ENCODE measurements around the gene STIL.
"Not testable (repeated sequence)": the region's sequence is repeated elsewhere in the genome, so short reads cannot be mapped to it uniquely, and the experiment has no call there.

STIL gene

GRCh38 chr1:47325528-47325927 lies 11.6 kb upstream of the STIL start:
- no peak overlapping the region for H2BK15ac ChIP-seq (ENCODE audit: low read depth, poor library complexity, severe bottlenecking)
- no peak overlapping the region for H4K91ac ChIP-seq (ENCODE audit: low read length)
- H3K4me3 ChIP-seq (ENCODE audit: insufficient read depth in 1 of 2, low read depth in 1 of 2, low read length in 2 of 2): no peak overlapping the region
- 94% methylated on average over 2 of the region's 2 CpGs for WGBS
- H3K14ac ChIP-seq (ENCODE audit: low read length in 2 of 2): no peak overlapping the region
- no peaks in the 10 kb centered on the region for H3K9me3 ChIP-seq (ENCODE audit: control insufficient read depth, low read length)
- no peak overlapping the region for H3K23ac ChIP-seq (ENCODE audit: low read length in 2 of 2)
- H3K36me3 ChIP-seq (ENCODE audit: control insufficient read depth in 1 of 2, insufficient read depth in 2 of 2, low read depth in 1 of 2, low read length in 2 of 2): no peaks in the 10 kb centered on the region
- peaks cover 2% of the 10 kb centered on the region for H3K79me1 ChIP-seq (replicated peaks; ENCODE audit: low read length, poor library complexity, severe bottlenecking)
- H2BK5ac ChIP-seq (ENCODE audit: low read depth, low read length, poor library complexity, severe bottlenecking): no peak overlapping the region
- H2BK12ac ChIP-seq (ENCODE audit: low read length in 2 of 2): no peak overlapping the region
- no peak overlapping the region for H3K4me2 ChIP-seq (ENCODE audit: low read length, poor library complexity, severe bottlenecking)
- H3K27me3 ChIP-seq (ENCODE audit: control insufficient read depth in 1 of 2, insufficient read depth in 1 of 2, low read length in 2 of 2): no peaks in the 10 kb centered on the region
- H3K4me1 ChIP-seq (ENCODE audit: control insufficient read depth, insufficient read depth, low read depth, low read length): no peaks in the 10 kb centered on the region
- no peak overlapping the region for H4K8ac ChIP-seq (ENCODE audit: low read length)
- no peak overlapping the region for H2AFZ ChIP-seq (ENCODE audit: low read depth, low read length)
- H3K9ac ChIP-seq (ENCODE audit: low read length): no peak overlapping the region
- H2AK5ac ChIP-seq (ENCODE audit: low read length, severe bottlenecking): no peak overlapping the region
- no peak overlapping the region for H2BK120ac ChIP-seq (ENCODE audit: low read depth, low read length)
- no peak for DNase-seq
- H3K27ac ChIP-seq (ENCODE audit: low read length, poor library complexity, severe bottlenecking): no peak overlapping the region
- H3K4ac ChIP-seq (ENCODE audit: low read depth in 1 of 2, low read length in 2 of 2): no peak overlapping the region
- H3K18ac ChIP-seq (ENCODE audit: low read depth in 1 of 2, low read length in 2 of 2): no peak overlapping the region

GRCh38 chr1:47324682-47325081 lies 10.7 kb upstream of the STIL start:
- Histone ChIP-seq H4K91ac (ENCODE audit: low read length) (no peak overlapping the region), H3K18ac (ENCODE audit: low read depth in 1 of 2, low read length in 2 of 2) (no peak overlapping the region), H3K79me1 (replicated peaks; ENCODE audit: low read length, poor library complexity, severe bottlenecking) (peaks cover 2% of the 10 kb centered on the region), H2AFZ (ENCODE audit: low read depth, low read length) (no peak overlapping the region), H2BK15ac (ENCODE audit: low read depth, poor library complexity, severe bottlenecking) (no peak overlapping the region), H3K9ac (ENCODE audit: low read length) (no peak overlapping the region), H3K4me1 (ENCODE audit: control insufficient read depth, insufficient read depth, low read depth, low read length) (no peaks in the 10 kb centered on the region), H3K27me3 (ENCODE audit: control insufficient read depth in 1 of 2, insufficient read depth in 1 of 2, low read length in 2 of 2) (no peaks in the 10 kb centered on the region), H3K36me3 (ENCODE audit: control insufficient read depth in 1 of 2, insufficient read depth in 2 of 2, low read depth in 1 of 2, low read length in 2 of 2) (no peaks in the 10 kb centered on the region), H2AK5ac (ENCODE audit: low read length, severe bottlenecking) (no peak overlapping the region), H3K4ac (ENCODE audit: low read depth in 1 of 2, low read length in 2 of 2) (no peak overlapping the region), H3K27ac (ENCODE audit: low read length, poor library complexity, severe bottlenecking) (no peak overlapping the region), H2BK12ac (ENCODE audit: low read length in 2 of 2) (no peak overlapping the region), H3K23ac (ENCODE audit: low read length in 2 of 2) (no peak overlapping the region), H4K8ac (ENCODE audit: low read length) (no peak overlapping the region), H3K4me3 (ENCODE audit: insufficient read depth in 1 of 2, low read depth in 1 of 2, low read length in 2 of 2) (no peak overlapping the region), H3K14ac (ENCODE audit: low read length in 2 of 2) (no peak overlapping the region), H2BK5ac (ENCODE audit: low read depth, low read length, poor library complexity, severe bottlenecking) (no peak overlapping the region), H3K9me3 (ENCODE audit: control insufficient read depth, low read length) (no peaks in the 10 kb centered on the region), H3K4me2 (ENCODE audit: low read length, poor library complexity, severe bottlenecking) (no peak overlapping the region), H2BK120ac (ENCODE audit: low read depth, low read length) (no peak overlapping the region)
- 100% methylated on average over 2 of the region's 3 CpGs for WGBS
- no peak for DNase-seq

- Histone ChIP-seq H3K79me1 (replicated peaks; ENCODE audit: low read length, poor library complexity, severe bottlenecking) (no peaks in the 10 kb centered on the region), H3K9ac (ENCODE audit: low read length) (no peak overlapping the region), H4K91ac (ENCODE audit: low read length) (no peak overlapping the region), H2BK120ac (ENCODE audit: low read depth, low read length) (no peak overlapping the region), H2BK5ac (ENCODE audit: low read depth, low read length, poor library complexity, severe bottlenecking) (no peak overlapping the region), H3K4me3 (ENCODE audit: insufficient read depth in 1 of 2, low read depth in 1 of 2, low read length in 2 of 2) (no peak overlapping the region), H3K14ac (ENCODE audit: low read length in 2 of 2) (no peak overlapping the region), H3K27me3 (ENCODE audit: control insufficient read depth in 1 of 2, insufficient read depth in 1 of 2, low read length in 2 of 2) (no peaks in the 10 kb centered on the region), H4K8ac (ENCODE audit: low read length) (no peak overlapping the region), H3K27ac (ENCODE audit: low read length, poor library complexity, severe bottlenecking) (no peak overlapping the region), H2AFZ (ENCODE audit: low read depth, low read length) (no peak overlapping the region), H3K4ac (ENCODE audit: low read depth in 1 of 2, low read length in 2 of 2) (no peak overlapping the region), H3K23ac (ENCODE audit: low read length in 2 of 2) (no peak overlapping the region), H3K4me2 (ENCODE audit: low read length, poor library complexity, severe bottlenecking) (no peak overlapping the region), H3K4me1 (ENCODE audit: control insufficient read depth, insufficient read depth, low read depth, low read length) (no peaks in the 10 kb centered on the region), H3K9me3 (ENCODE audit: control insufficient read depth, low read length) (no peaks in the 10 kb centered on the region), H3K36me3 (ENCODE audit: control insufficient read depth in 1 of 2, insufficient read depth in 2 of 2, low read depth in 1 of 2, low read length in 2 of 2) (no peaks in the 10 kb centered on the region), H2BK15ac (ENCODE audit: low read depth, poor library complexity, severe bottlenecking) (no peak overlapping the region), H2BK12ac (ENCODE audit: low read length in 2 of 2) (no peak overlapping the region), H2AK5ac (ENCODE audit: low read length, severe bottlenecking) (no peak overlapping the region), H3K18ac (ENCODE audit: low read depth in 1 of 2, low read length in 2 of 2) (no peak overlapping the region)
- 20% methylated on average over 1 of the region's 1 CpG for WGBS
- no peak for DNase-seq
Observed at GRCh38 chr1:47323599-47324031, 9.7 kb upstream of the STIL start.

- H3K79me1 ChIP-seq (replicated peaks; ENCODE audit: low read length, poor library complexity, severe bottlenecking); H3K9ac ChIP-seq (ENCODE audit: low read length); H3K4ac ChIP-seq (ENCODE audit: low read depth in 1 of 2, low read length in 2 of 2); H3K36me3 ChIP-seq (ENCODE audit: control insufficient read depth in 1 of 2, insufficient read depth in 2 of 2, low read depth in 1 of 2, low read length in 2 of 2); H4K91ac ChIP-seq (ENCODE audit: low read length); H2BK12ac ChIP-seq (ENCODE audit: low read length in 2 of 2); H3K4me1 ChIP-seq (ENCODE audit: control insufficient read depth, insufficient read depth, low read depth, low read length); H2AK5ac ChIP-seq (ENCODE audit: low read length, severe bottlenecking); H3K4me2 ChIP-seq (ENCODE audit: low read length, poor library complexity, severe bottlenecking); H4K8ac ChIP-seq (ENCODE audit: low read length); H3K27me3 ChIP-seq (ENCODE audit: control insufficient read depth in 1 of 2, insufficient read depth in 1 of 2, low read length in 2 of 2); H3K4me3 ChIP-seq (ENCODE audit: insufficient read depth in 1 of 2, low read depth in 1 of 2, low read length in 2 of 2); H3K27ac ChIP-seq (ENCODE audit: low read length, poor library complexity, severe bottlenecking); H2BK15ac ChIP-seq (ENCODE audit: low read depth, poor library complexity, severe bottlenecking); H2BK120ac ChIP-seq (ENCODE audit: low read depth, low read length); H2BK5ac ChIP-seq (ENCODE audit: low read depth, low read length, poor library complexity, severe bottlenecking); DNase-seq; H3K18ac ChIP-seq (ENCODE audit: low read depth in 1 of 2, low read length in 2 of 2); H3K14ac ChIP-seq (ENCODE audit: low read length in 2 of 2); H3K9me3 ChIP-seq (ENCODE audit: control insufficient read depth, low read length); H3K23ac ChIP-seq (ENCODE audit: low read length in 2 of 2); H2AFZ ChIP-seq (ENCODE audit: low read depth, low read length): not testable (repeated sequence)
- 94% methylated on average over 14 of the region's 14 CpGs for WGBS
Observed at GRCh38 chr1:47319968-47320367, 6.0 kb upstream of the STIL start.
